GM18867 (cell line): ENCODE data around the gene ASB10.

Experiments
- ATAC-seq: cut with Tn5 transposase; IDR thresholded peaks from one replicate; pipeline ENCODE4 v1.9.1; 2021; ENCODE audit warnings: mild to moderate bottlenecking, moderate library complexity; ENCODE audit not compliant: unreplicated experiment

Gene ASB10

DNA sequence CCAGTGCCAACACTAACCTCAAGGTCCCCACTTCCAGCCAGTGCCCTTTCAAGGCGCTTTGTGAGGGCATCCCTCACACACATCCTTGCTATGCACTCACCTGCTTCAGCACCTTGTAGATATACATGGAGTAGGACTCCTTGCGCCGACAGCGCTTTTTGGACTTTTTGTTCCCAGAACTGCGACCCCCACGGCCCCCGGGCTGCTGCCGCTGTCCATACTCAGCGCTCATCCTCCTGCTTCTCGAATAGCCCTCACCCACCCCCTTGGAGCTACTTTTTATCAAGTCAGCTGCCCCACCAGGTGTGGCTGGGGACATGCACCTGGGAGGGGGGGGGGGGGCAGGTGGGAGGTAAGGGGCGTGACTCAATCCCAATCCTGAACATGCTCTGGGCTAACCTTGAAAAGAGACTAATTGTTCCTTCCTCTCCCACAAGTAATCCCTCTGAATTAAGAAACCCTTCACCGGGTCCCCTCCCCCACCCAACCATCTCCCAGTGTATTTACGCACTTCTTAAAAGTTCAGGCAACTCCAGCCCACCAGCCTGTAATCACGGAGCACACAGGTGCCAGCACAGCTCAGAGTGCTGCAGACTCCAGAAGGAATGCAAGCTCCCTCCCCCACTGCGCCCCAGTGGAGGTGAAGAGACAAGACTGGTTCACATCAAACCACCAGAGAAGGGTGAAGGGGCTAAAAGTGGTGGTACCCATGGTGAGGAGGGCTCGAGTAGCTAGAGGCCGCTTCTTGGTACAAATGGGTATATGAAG is 23.2 kb upstream of the ASB10 start, which contains the start of gene H2BK1:
Gene H2BK1 (minus strand): TSS at position 402 of the 768 bp plus-strand sequence. CDS start 170 bp downstream, at position 232.
- no peak for ATAC-seq

GRCh38 chr7:151209588-151209987 is 22.5 kb upstream of the ASB10 start:
- ATAC-seq, result no peak

GRCh38 chr7:151208253-151208862 is 21.3 kb upstream of the ASB10 start:
- no peak for ATAC-seq

DNA sequence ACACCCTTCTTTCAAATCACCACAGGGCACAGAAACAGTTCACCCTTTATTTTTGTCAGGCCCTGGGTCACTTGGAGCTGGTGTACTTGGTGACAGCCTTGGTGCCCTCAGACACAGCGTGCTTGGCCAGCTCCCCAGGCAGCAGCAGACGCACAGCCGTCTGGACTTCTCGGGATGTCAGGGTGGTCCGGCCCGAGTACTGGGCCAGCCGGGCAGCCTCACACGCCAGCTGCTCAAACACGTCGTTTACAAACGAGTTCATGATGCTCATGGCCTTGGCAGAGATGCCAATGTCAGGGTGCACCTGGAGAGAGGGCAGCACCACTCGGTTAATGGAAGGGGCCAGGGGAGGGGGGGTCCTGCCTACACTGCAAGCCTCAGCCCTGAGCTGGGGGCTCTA is 20.8 kb upstream of the ASB10 start:
- ATAC-seq, result no peak

DNA sequence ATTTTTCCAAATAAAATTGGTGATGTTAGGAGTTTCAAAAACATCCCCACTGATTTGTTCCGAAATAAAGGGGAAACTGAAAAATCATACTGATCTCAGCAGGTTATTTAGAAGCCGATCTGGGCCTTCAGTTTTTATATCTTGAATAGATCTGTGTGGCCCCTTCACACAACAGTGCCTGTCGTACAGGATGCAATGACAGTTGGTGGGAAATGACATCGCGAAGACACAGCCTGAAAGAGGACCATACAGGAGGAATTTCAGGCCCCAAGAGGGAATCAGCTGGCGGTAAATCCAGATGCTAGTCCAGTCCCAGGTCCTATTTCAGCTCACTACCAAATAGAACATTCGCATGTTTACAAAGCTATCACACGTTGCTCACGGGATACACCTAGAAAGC is 20.3 kb upstream of the ASB10 start:
- no peak for ATAC-seq

GRCh38 chr7:151206914-151207313 is 19.9 kb upstream of the ASB10 start:
- no peak for ATAC-seq

- ATAC-seq, result no peak
Measured at GRCh38 chr7:151205730-151206129, 18.7 kb upstream of the ASB10 start.

- ATAC-seq, result no peak
Measured at GRCh38 chr7:151204383-151205032, 17.5 kb upstream of the ASB10 start.

DNA sequence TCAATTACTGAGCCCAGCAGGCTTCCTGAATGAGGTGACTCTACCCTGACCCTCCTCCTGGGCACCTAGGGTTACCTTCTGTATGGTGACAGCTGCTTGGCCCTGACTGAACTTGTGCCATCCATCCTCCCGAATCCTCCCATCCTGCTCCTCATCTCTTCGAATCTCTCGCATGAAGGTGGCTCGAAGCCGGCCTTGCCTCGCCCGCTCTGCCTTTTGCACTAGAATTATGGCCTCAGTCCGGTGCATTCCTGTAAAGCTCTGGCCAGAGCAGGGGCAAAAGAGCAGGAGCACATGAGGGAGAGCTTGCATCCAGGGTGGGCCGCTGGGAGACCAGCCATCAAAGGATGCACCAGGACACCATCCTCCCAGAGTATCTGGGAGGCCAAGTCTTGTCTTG is 15.8 kb upstream of the ASB10 start:
- ATAC-seq, result no peak

DNA sequence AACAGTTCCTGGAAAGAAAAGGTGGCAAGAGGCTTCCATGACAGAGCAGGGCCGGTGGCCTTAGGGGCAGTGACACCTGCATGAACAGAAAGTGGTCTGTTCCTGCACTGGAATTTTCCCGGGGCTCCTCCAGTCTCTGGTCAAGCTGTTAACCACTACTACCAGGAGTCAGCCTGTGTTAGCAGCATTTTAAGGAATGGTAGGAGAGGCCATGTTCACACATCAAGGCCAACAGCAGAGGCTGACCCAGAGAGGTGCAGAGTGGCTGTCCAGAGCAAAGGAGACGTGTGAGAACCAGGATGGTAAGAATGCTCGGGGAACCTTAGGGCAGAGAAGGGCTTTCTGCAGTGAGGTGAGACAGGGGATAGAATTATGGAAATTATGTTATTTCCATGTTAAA is 14.7 kb upstream of the ASB10 start:
- no peak for ATAC-seq

- no peak for ATAC-seq
Measured at GRCh38 chr7:151201344-151201743, 14.3 kb upstream of the ASB10 start.

- no peak for ATAC-seq
Measured at GRCh38 chr7:151198945-151199848, 12.1 kb upstream of the ASB10 start.

DNA sequence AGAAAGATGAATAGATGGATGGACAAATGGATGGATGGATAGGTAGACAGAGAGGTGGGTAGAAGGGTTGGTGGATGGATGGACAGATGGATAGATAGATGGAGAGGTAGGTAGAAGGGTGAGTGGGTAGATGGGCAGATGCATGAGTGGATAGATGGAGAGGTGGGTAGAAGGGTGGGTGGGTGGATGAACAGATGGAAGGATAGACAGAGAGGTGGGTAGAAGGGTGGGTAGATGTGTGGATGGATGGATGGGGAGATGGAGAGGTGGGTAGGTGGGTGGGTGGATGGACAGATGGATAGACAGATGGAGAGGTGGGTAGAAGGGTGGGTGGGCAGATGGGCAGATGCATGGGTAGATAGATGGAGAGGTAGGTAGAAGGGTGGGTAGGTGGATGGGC is 10.9 kb upstream of the ASB10 start:
- ATAC-seq, result no peak

DNA sequence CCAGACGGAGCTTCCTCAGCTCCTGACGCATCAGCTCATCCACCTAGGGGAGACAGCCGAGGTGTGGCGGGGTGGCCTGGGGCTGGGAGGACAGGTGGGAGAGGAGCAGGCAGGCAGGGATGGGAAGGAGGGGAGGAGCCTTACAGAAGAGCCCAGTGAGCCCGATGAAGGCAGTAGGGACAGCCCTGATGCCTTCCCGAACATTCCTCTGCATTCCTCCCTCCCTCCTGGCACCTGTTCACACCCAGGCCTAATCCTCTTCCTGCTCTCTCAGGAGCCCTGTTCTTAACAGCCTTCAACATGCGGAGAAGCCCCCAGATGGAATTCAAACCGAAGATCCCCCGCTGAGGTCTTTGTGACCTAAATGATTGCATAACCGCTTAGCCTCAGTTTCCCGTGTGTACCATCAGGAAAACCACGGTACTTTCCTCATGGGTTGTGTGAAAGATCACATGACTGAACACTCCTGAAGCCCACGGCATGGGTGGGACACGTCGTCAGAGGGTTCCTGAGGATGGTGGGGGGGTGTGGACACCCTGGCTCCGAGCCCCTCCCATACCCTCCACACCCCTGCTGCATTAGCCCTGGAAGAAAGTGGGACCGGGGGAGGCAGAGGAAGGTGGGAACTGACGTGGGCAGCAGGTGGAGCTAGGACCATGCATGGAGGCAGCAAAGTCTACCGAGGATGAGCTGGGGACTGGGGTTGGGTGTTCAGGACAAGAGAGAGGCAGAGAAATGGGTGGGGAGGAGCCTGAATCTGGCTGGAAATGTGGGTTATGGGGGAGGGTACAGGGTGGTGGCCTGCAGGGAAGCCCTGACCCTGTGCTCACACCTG is 8.8 kb upstream of the ASB10 start:
- ATAC-seq, result no peak

GRCh38 chr7:151194188-151194587 is 7.1 kb upstream of the ASB10 start:
- no peak for ATAC-seq

GRCh38 chr7:151193203-151193978 is 6.3 kb upstream of the ASB10 start:
- ATAC-seq, result no peak

- no peak for ATAC-seq
Measured at GRCh38 chr7:151192002-151192539, 5.0 kb upstream of the ASB10 start.

- no peak for ATAC-seq
Measured at GRCh38 chr7:151191544-151191943, 4.5 kb upstream of the ASB10 start.

DNA sequence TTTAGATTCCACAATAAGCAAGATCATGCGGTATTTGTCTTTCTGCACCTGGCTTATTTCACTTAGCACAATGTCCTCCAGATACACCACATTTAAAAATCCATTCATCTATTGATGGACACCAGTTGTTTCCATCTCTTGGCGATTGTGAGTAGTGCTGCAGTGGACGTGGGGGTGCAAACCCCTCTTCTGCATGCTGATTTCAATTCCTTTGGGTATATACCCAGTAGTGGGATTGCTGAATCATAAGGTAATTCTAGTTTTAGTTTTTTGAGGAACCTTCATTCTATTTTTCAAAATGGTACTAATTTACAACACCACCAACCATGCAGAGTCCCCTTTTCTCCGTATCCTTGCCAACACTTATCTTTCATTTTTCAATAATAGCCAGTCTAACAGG is 2.0 kb upstream of the ASB10 start:
- no peak for ATAC-seq
